GM12875 (cell line): Measurements from ENCODE around the gene ANKRD18B.

Source experiments
- H3K4me3 ChIP-seq: one replicate; pipeline ENCODE4 v1.5.1; 2011; ENCODE audit warnings: low read depth, low read length, control low read depth
- CTCF ChIP-seq: IDR thresholded peaks from 2 replicates; pipeline ENCODE4 v1.5.1; 2011; ENCODE audit warnings: low read depth, mild to moderate bottlenecking, control low read depth, inconsistent platforms, low read length, moderate library complexity, borderline replicate concordance; ENCODE audit not compliant: insufficient read depth

The ANKRD18B gene

GRCh38 chr9:33620738-33621439 lies 96.8 kb downstream of the ANKRD18B start:
- TF ChIP-seq CTCF, result no peak
- H3K4me3 ChIP-seq, result no peak overlapping the region
